ENCODE results near the gene ARHGEF25.

DNA sequence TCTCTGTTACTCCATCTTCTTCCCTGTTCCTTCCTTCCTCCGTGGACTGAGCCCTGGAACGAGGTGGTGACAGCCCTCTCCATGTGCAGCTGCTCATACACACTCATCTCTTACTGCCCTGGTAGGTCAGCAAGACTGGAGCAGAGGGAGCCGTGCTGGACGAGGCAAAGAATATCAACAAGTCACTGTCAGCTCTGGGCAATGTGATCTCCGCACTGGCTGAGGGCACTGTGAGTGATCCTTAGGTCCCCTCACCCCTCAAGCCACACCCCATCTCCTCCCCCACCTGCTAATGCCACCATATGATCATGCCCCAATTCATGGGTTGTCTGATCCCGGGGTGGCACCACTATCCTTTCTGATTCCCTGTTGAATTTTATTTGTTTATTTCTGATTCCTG lies 42.4 kb upstream of the ARHGEF25 start:
- TF ChIP-seq POLR2A (IDR thresholded peaks at IDR 0.05), result no peak
- TF ChIP-seq, protein P1, sequence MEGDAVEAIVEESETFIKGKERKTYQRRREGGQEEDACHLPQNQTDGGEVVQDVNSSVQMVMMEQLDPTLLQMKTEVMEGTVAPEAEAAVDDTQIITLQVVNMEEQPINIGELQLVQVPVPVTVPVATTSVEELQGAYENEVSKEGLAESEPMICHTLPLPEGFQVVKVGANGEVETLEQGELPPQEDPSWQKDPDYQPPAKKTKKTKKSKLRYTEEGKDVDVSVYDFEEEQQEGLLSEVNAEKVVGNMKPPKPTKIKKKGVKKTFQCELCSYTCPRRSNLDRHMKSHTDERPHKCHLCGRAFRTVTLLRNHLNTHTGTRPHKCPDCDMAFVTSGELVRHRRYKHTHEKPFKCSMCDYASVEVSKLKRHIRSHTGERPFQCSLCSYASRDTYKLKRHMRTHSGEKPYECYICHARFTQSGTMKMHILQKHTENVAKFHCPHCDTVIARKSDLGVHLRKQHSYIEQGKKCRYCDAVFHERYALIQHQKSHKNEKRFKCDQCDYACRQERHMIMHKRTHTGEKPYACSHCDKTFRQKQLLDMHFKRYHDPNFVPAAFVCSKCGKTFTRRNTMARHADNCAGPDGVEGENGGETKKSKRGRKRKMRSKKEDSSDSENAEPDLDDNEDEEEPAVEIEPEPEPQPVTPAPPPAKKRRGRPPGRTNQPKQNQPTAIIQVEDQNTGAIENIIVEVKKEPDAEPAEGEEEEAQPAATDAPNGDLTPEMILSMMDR (IDR thresholded peaks at IDR 0.05), result no peak
